Astrocyte of the cerebellum (primary cell): Measurements from ENCODE around the gene RDH14.

ENCODE experiments used
- DNase-seq: peaks from one replicate; pipeline ENCODE4 v3.0.0-alpha.2; 2011; ENCODE audit warnings: low read depth
- H3K4me3 ChIP-seq: 2 replicates; pipeline ENCODE4 v1.5.1; 2011; ENCODE audit warnings: mild to moderate bottlenecking, low read depth, low read length, moderate library complexity
- in situ Hi-C: cut with HindIII; loops from 2 replicates; pipeline ENCODE4 v1.10.0; 2017; ENCODE audit warnings: low sequenced_read_pairs
- TF ChIP-seq, protein P1 (sequence below): IDR thresholded peaks from 2 replicates; pipeline ENCODE4 v1.5.1; 2012; ENCODE audit warnings: low read length, low read depth, moderate library complexity, mild to moderate bottlenecking; ENCODE audit errors: missing control alignments

Gene RDH14

DNA sequence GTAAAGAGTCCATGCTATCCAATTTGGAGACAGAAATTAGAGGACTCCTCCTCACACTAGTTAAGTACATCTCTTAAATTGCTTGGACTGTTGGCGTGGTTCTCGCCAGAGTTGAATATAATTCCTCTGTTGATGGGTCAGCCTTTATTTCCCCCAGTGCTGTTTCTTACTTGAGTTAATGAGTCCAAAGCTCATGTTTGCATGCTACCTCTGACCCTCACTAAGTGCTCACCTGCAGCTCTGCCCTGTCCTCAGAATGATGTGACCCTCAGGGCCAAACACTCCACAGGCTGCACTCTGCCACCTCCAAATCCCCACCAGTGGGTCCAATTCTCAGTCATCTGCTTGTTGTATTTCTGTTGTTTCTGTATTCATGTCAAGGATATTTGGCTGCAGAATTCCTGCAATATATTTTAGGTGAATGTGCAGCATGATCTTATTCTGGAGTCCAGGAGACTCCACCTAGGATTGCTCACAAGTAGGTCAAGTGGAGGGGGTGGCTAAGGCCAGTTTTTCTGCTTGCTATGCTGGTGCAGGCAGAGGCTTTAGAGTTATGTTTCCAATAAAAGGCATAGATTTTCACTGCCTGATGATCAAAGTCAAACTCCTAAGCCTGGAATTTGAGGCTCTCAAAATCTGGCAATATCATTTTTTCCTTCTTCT is 37.8 kb downstream of the RDH14 start:
- no peak for DNase-seq
- H3K4me3 ChIP-seq, result no peak overlapping the region
- TF ChIP-seq, protein P1, sequence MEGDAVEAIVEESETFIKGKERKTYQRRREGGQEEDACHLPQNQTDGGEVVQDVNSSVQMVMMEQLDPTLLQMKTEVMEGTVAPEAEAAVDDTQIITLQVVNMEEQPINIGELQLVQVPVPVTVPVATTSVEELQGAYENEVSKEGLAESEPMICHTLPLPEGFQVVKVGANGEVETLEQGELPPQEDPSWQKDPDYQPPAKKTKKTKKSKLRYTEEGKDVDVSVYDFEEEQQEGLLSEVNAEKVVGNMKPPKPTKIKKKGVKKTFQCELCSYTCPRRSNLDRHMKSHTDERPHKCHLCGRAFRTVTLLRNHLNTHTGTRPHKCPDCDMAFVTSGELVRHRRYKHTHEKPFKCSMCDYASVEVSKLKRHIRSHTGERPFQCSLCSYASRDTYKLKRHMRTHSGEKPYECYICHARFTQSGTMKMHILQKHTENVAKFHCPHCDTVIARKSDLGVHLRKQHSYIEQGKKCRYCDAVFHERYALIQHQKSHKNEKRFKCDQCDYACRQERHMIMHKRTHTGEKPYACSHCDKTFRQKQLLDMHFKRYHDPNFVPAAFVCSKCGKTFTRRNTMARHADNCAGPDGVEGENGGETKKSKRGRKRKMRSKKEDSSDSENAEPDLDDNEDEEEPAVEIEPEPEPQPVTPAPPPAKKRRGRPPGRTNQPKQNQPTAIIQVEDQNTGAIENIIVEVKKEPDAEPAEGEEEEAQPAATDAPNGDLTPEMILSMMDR, result no peak
- in situ Hi-C loops, result loop anchor here (25.0 kb wide), 1 partner anchor 215 kb away; no protein-coding TSS in a partner anchor

DNA sequence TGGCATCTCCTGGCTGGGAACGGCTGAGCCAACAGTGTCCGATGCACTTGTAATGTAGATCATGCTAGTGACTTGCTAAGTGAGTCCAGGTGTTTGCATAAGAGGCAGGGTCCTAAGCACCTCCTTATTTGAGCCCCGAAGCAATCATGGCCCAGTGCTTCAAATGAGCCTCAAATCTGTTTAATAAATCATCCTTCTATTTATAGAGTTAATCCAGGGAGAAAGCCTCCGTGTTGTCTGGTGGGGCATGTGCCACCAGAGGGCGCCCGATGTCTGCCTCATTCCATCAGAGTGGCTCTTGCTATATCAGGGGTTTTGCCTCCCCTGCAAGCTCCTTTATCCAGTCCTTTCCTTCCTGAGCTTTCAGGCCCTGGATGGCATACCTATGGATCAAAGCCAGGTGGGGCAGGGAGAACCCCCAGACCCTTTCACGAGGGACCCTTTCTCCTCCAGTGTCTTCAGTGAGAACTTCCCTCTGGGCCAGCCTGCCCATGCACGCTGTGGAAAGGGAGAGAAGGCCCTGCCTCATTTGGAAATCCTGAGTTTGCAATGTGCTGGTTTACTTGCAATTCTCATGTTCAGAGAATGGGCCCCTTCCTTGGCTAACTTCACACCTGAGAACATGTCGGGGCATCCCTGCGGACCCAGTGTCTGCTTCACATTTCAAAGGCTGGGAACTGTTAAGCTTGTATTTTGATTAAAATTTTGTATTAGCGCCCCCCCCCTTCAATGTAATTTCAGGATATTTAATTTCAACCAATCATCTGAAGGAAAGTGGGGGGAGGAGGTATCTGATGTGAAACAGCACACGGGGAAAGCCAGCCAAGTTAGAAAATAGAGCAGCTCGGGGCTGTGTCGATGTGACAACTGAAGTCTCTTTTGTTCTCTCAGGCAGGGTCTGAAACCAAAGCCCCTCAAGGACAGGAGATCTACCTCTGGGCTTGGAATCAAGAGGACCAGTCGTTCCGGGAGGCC is 39.7 kb downstream of the RDH14 start:
- in situ Hi-C loops, result loop anchor here (25.0 kb wide), 1 partner anchor 217 kb away; no protein-coding TSS in a partner anchor
- H3K4me3 ChIP-seq, result no peak overlapping the region
- peak; percentile 60 for DNase-seq
- TF ChIP-seq, protein P1, result peak; percentile 92

DNA sequence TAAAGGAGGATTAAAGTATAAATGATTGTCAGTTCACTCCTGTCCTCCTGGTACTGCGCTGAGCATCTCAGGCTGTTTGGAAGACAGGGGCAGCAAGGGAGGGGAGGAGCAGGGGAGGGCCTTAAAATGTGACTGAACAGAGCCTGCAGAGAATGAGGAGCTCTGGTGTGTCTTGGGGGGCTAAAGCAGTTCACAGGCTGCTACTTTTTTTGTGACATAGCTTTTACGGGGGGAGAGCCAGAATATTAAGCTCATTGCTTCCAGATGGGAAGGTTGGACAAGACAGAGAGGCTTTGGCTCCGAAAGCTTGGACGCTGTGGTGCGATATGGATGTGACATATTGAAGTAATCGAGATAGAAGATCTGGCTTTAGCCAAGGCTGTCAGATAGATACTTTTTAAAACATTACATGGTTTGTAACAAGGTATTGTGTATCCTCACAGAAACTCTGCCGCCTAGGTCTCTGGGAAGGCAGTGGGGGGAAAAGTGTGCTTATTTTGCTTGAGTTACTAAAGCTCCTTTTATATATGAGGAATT is 40.5 kb downstream of the RDH14 start:
- in situ Hi-C loops, result loop anchor here (5.0 to 25.0 kb wide), 2 partner anchors 217 to 842 kb away; no protein-coding TSS in a partner anchor
- H3K4me3 ChIP-seq, result no peak overlapping the region
- TF ChIP-seq, protein P1, result no peak
- no peak for DNase-seq

DNA sequence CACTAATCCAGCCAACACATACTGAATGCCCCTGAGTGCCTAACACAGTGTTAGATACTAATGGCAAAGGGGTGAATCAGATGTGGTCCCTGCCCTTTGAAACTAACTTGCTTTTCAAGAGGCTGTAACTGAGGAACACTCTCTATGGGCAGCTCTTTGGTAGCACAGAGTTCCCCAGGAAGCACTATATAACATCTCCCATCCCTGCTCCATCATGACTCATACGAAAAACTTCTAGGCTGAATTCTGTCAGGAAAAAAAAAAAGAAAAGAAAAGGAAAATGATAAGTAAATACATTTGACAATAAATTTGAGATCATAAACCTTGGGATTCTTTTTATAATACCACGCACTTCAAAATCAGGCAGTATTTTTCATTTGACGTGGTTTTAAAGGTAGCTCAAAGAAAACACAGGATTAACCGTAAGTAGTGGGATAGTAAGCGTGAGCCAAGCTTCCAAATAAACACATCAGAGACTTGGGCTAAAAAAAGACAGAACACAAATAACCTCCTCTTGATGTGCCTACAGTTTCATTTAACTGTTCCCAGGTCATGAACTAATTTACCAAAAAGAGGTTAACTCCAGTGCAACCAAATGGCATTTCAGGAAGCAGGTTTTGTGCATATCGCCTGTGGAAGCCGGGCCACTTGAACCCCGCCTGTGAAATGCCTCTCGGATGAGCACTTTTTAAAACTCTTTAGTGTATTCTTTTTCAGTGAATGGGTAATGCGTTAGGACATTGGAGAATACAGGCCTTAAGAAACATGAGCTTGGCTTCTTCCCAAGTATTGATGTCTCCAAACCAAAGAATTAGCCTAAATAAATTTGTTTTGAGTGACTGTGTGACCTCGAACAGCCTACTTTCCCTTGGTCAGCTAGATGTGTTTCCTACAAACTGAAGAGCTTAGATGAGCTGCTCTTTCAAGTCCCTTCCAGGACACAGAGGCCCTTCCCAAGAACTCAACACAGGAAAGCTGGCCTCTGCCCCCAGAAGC is 42.0 kb downstream of the RDH14 start:
- DNase-seq, result peak; percentile 27
- H3K4me3 ChIP-seq, result no peak overlapping the region
- in situ Hi-C loops, result loop anchor here (5.0 to 25.0 kb wide), 2 partner anchors 219 to 844 kb away; no protein-coding TSS in a partner anchor
- TF ChIP-seq, protein P1, result no peak

DNA sequence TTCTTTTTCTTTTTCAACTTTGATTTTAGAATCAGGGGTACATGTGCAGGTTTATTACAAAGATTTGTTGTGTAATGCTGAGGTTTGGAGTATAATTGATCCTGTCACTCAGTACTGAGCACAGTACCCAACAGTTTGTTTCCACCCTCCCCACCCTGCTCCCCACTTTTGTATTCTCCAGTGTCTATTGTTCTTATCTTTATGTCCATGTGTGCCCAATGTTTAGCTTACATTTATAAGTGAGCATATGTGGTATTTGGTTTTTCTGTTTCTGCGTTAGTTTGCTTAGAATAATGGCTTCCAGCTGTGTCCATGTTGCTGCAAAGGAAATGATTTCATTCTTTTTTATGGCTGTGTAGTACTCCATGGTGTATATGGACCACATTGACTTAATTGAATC is 43.1 kb downstream of the RDH14 start:
- no peak overlapping the region for H3K4me3 ChIP-seq
- no peak for DNase-seq
- in situ Hi-C loops, result loop anchor here (5.0 to 25.0 kb wide), 2 partner anchors 220 to 845 kb away; no protein-coding TSS in a partner anchor
- TF ChIP-seq, protein P1, result no peak
